HG02981 (cell line): ENCODE results near the gene FBP2.

Experiments used
- ATAC-seq: cut with Tn5 transposase; IDR thresholded peaks from one replicate; pipeline ENCODE4 v1.9.1; 2021; ENCODE audit warnings: mild to moderate bottlenecking, moderate library complexity; ENCODE audit not compliant: unreplicated experiment

Gene FBP2

GRCh38 chr9:94593459-94594345 is at the start of gene FBP2:
Gene FBP2 (minus strand): TSS chr9:94593824. CDS start chr9:94593726, 98 bp downstream.
- ATAC-seq: no peak

- ATAC-seq: no peak
Observed at GRCh38 chr9:94643176-94643575, 49.6 kb upstream of the FBP2 start.

GRCh38 chr9:94642501-94642900 is 48.9 kb upstream of the FBP2 start:
- no peak for ATAC-seq

- no peak for ATAC-seq
Observed at GRCh38 chr9:94639999-94640376, 46.4 kb upstream of the FBP2 start.

GRCh38 chr9:94639061-94639998 is 45.7 kb upstream of the FBP2 start, which contains the start of gene FBP1:
Gene FBP1 (minus strand): TSS chr9:94639518. CDS start chr9:94639310, 208 bp downstream.
- ATAC-seq: no peak

- no peak for ATAC-seq
Observed at GRCh38 chr9:94638335-94639060, 44.9 kb upstream of the FBP2 start.

GRCh38 chr9:94632737-94633136 is 39.1 kb upstream of the FBP2 start:
- ATAC-seq: no peak

- no peak for ATAC-seq
Observed at GRCh38 chr9:94631599-94631998, 38.0 kb upstream of the FBP2 start.

- ATAC-seq: no peak
Observed at GRCh38 chr9:94630833-94631232, 37.2 kb upstream of the FBP2 start.

GRCh38 chr9:94630281-94630680 is 36.7 kb upstream of the FBP2 start:
- ATAC-seq: no peak

GRCh38 chr9:94627287-94627686 is 33.7 kb upstream of the FBP2 start:
- ATAC-seq: no peak

GRCh38 chr9:94625835-94626234 is 32.2 kb upstream of the FBP2 start:
- ATAC-seq: no peak

- no peak for ATAC-seq
Observed at GRCh38 chr9:94624629-94625028, 31.0 kb upstream of the FBP2 start.

- no peak for ATAC-seq
Observed at GRCh38 chr9:94623253-94623652, 29.6 kb upstream of the FBP2 start.

- no peak for ATAC-seq
Observed at GRCh38 chr9:94622087-94622800, 28.6 kb upstream of the FBP2 start.

GRCh38 chr9:94619026-94619425 is 25.4 kb upstream of the FBP2 start:
- ATAC-seq: no peak

GRCh38 chr9:94613003-94613402 is 19.4 kb upstream of the FBP2 start:
- no peak for ATAC-seq

GRCh38 chr9:94612071-94612470 is 18.4 kb upstream of the FBP2 start:
- ATAC-seq: no peak

GRCh38 chr9:94611638-94612068 is 18.0 kb upstream of the FBP2 start:
- no peak for ATAC-seq

GRCh38 chr9:94610181-94610606 is 16.6 kb upstream of the FBP2 start:
- ATAC-seq: no peak
